Trophoblast cell (in vitro differentiated cells and primary cell): ENCODE data around the gene NCAM1.

Experiments used
- DNase-seq, 2 donors: peaks; one replicate each; pipeline ENCODE4 v3.0.0-alpha.2; 2016
- H2AFZ ChIP-seq: 2 replicates; pipeline ENCODE4 v1.6.1; 2013; ENCODE audit warnings: low read length, moderate library complexity, mild to moderate bottlenecking; ENCODE audit not compliant: insufficient read depth, poor library complexity
- H2AK5ac ChIP-seq: 2 replicates; pipeline ENCODE4 v1.6.1; 2013; ENCODE audit warnings: mild to moderate bottlenecking, low read length
- H2BK120ac ChIP-seq: 2 replicates; pipeline ENCODE4 v1.6.1; 2013; ENCODE audit warnings: low read length, mild to moderate bottlenecking, moderate library complexity; ENCODE audit not compliant: insufficient read depth, poor library complexity
- H2BK12ac ChIP-seq: 2 replicates; pipeline ENCODE4 v1.6.1; 2013; ENCODE audit warnings: mild to moderate bottlenecking, low read length, moderate library complexity
- H2BK5ac ChIP-seq: 2 replicates; pipeline ENCODE4 v1.6.1; 2013; ENCODE audit warnings: low read length, low read depth, moderate library complexity, mild to moderate bottlenecking; ENCODE audit not compliant: poor library complexity
- H3K14ac ChIP-seq: 2 replicates; pipeline ENCODE4 v1.6.1; 2013; ENCODE audit warnings: mild to moderate bottlenecking, low read length
- H3K18ac ChIP-seq: 2 replicates; pipeline ENCODE4 v1.6.1; 2013; ENCODE audit warnings: mild to moderate bottlenecking, low read length
- H3K23ac ChIP-seq: 2 replicates; pipeline ENCODE4 v1.6.1; 2013; ENCODE audit warnings: low read length
- H3K27ac ChIP-seq: 2 replicates; pipeline ENCODE4 v1.5.1; 2013; ENCODE audit warnings: low read depth, mild to moderate bottlenecking, inconsistent platforms, low read length, moderate library complexity
- H3K27me3 ChIP-seq: 2 replicates; pipeline ENCODE4 v1.6.1; 2013; ENCODE audit warnings: inconsistent platforms, mild to moderate bottlenecking, low read length, moderate library complexity; ENCODE audit not compliant: insufficient read depth
- H3K36me3 ChIP-seq, 2 experiments: 1 replicate in 1 of 2; 2 replicates in 1 of 2; pipeline ENCODE4 v1.6.1; 2013; ENCODE audit warnings: low read length in 2 of 2, mild to moderate bottlenecking in 2 of 2, moderate library complexity in 1 of 2; ENCODE audit not compliant: insufficient read depth in 2 of 2, control insufficient read depth in 1 of 2
- H3K4ac ChIP-seq: 2 replicates; pipeline ENCODE4 v1.6.1; 2013; ENCODE audit warnings: low read depth, mild to moderate bottlenecking, low read length, moderate library complexity
- H3K4me1 ChIP-seq, 2 experiments: 1 replicate in 1 of 2; 2 replicates in 1 of 2; pipeline ENCODE4 v1.6.1; 2013; ENCODE audit warnings: low read length in 2 of 2, mild to moderate bottlenecking in 2 of 2, moderate library complexity in 1 of 2; ENCODE audit not compliant: insufficient read depth in 2 of 2, control insufficient read depth in 1 of 2
- H3K4me2 ChIP-seq: 2 replicates; pipeline ENCODE4 v1.6.1; 2013; ENCODE audit warnings: inconsistent platforms, mild to moderate bottlenecking, low read length, moderate library complexity
- H3K4me3 ChIP-seq: 2 replicates; pipeline ENCODE4 v1.5.1; 2013; ENCODE audit warnings: mild to moderate bottlenecking, low read depth, low read length, inconsistent platforms
- H3K79me1 ChIP-seq: one replicate; pipeline ENCODE4 v1.6.1; 2013; ENCODE audit warnings: low read length
- H3K79me2 ChIP-seq: 2 replicates; pipeline ENCODE4 v1.6.1; 2013; ENCODE audit warnings: low read length, mild to moderate bottlenecking; ENCODE audit not compliant: control insufficient read depth, insufficient read depth, poor library complexity
- H3K9ac ChIP-seq: 2 replicates; pipeline ENCODE4 v1.6.1; 2013; ENCODE audit warnings: mild to moderate bottlenecking, low read length
- H3K9me3 ChIP-seq: 2 replicates; pipeline ENCODE4 v1.6.1; 2013; ENCODE audit warnings: low read depth, mild to moderate bottlenecking, control low read depth, inconsistent platforms, low read length; ENCODE audit not compliant: insufficient read depth
- H4K12ac ChIP-seq: 2 replicates; pipeline ENCODE4 v1.6.1; 2013; ENCODE audit warnings: low read depth, mild to moderate bottlenecking, low read length, moderate library complexity
- H4K8ac ChIP-seq: 2 replicates; pipeline ENCODE4 v1.6.1; 2013; ENCODE audit warnings: low read depth, mild to moderate bottlenecking, low read length, moderate library complexity
- H4K91ac ChIP-seq: one replicate; pipeline ENCODE4 v1.6.1; 2013; ENCODE audit warnings: low read depth, mild to moderate bottlenecking, low read length, moderate library complexity
- WGBS: extraction: QIAGEN DNeasy Blood & Tissue Kit; methylation state at CpG from one replicate; pipeline ENCODE4 v1.1.7; 2013; ENCODE audit warnings: missing lambda C conversion rate; ENCODE audit not compliant: insufficient read length, insufficient coverage; ENCODE audit errors: extremely low coverage; 5-methylcytosine and 5-hydroxymethylcytosine counted together

Gene NCAM1

DNA sequence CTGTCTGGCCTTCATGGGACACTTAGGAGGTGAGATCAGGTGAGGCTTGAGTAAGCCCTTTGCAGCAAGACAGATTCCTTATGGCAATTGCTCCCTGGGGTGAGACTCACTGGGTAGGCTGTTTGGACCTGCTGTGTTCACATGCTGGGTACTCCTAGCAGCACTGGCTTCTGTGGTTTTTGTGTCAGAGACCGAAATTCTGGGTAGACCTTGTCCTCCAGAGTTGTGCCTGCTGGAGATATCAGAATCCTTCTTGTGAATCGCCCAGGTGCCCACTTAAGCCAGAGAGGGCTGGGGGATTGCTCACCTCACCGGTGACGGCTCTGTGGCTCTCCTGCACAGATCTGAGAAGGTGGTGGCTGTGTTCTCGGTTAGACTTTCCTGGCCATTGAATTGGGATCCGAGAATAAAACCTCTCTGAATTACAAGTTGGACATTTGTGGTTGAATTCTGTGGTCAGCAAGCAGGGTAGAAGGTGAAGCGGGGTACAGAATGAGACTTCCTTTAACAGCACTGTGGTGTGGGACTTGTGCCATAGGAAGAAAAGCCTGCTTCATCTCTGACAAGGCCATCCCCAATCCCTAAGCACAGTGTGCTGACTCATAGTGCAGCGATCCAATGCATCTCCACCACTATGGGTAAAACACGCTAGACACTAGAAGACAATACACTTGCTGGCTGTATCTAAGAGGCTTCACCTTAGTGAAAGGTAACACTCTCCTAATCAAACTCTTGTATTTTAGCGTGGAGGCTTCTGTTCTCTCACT, 300.7 kb downstream of the NCAM1 start:
- Histone ChIP-seq H3K4me2 (no peak overlapping the region), H4K8ac (no peak overlapping the region), H3K79me2 (no peaks in the 10 kb centered on the region), H2AK5ac (no peak overlapping the region), H3K79me1 (no peaks in the 10 kb centered on the region), H3K9me3 (no peaks in the 10 kb centered on the region), H4K12ac (no peak overlapping the region), H3K27me3 (no peaks in the 10 kb centered on the region), H3K27ac (no peak overlapping the region), H3K9ac (no peak overlapping the region), H3K4me3 (no peak overlapping the region), H2AFZ (no peak overlapping the region), H3K23ac (no peak overlapping the region), H3K14ac (no peak overlapping the region), H3K18ac (no peak overlapping the region), H3K4me1 (no peaks in the 10 kb centered on the region), H2BK12ac (no peak overlapping the region), H3K4ac (no peak overlapping the region), H3K36me3 (no peaks in the 10 kb centered on the region), H2BK5ac (no peak overlapping the region), H2BK120ac (no peak overlapping the region), H4K91ac (no peak overlapping the region)
- WGBS: no CpG with 5 or more reads among the region's 10 CpGs
- DNase-seq: peak; percentile 42 to 71

DNA sequence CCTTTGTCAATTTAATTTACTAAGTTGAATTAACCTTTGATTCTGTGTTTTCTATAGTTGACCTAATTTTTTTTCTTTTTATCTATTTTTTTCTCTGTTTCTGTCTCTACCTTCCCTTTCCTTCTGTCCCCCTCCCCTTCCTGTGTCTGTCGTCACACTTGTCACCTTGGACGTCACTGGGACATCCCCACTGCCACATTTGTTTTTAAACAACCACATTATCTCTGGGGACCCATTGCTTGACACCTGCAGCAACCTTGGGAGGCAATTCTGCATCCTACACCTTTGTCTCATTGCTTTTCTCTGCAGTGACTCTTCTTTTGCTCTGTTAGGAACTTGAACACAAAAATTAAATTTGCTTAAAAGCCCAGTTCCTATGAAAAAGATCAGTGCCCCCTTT, 301.4 kb downstream of the NCAM1 start:
- Histone ChIP-seq H3K9ac (no peak overlapping the region), H4K12ac (no peak overlapping the region), H3K4me3 (no peak overlapping the region), H2BK5ac (no peak overlapping the region), H3K79me2 (no peaks in the 10 kb centered on the region), H3K9me3 (no peaks in the 10 kb centered on the region), H3K36me3 (no peaks in the 10 kb centered on the region), H4K91ac (no peak overlapping the region), H3K27me3 (no peaks in the 10 kb centered on the region), H3K14ac (no peak overlapping the region), H3K4me1 (no peaks in the 10 kb centered on the region), H3K18ac (no peak overlapping the region), H2BK120ac (no peak overlapping the region), H2AFZ (no peak overlapping the region), H3K27ac (no peak overlapping the region), H3K4me2 (no peak overlapping the region), H3K4ac (no peak overlapping the region), H3K79me1 (no peaks in the 10 kb centered on the region), H2AK5ac (no peak overlapping the region), H4K8ac (no peak overlapping the region), H3K23ac (no peak overlapping the region), H2BK12ac (no peak overlapping the region)
- DNase-seq: no peak
- no CpG with 5 or more reads among the region's 2 CpGs for WGBS

DNA sequence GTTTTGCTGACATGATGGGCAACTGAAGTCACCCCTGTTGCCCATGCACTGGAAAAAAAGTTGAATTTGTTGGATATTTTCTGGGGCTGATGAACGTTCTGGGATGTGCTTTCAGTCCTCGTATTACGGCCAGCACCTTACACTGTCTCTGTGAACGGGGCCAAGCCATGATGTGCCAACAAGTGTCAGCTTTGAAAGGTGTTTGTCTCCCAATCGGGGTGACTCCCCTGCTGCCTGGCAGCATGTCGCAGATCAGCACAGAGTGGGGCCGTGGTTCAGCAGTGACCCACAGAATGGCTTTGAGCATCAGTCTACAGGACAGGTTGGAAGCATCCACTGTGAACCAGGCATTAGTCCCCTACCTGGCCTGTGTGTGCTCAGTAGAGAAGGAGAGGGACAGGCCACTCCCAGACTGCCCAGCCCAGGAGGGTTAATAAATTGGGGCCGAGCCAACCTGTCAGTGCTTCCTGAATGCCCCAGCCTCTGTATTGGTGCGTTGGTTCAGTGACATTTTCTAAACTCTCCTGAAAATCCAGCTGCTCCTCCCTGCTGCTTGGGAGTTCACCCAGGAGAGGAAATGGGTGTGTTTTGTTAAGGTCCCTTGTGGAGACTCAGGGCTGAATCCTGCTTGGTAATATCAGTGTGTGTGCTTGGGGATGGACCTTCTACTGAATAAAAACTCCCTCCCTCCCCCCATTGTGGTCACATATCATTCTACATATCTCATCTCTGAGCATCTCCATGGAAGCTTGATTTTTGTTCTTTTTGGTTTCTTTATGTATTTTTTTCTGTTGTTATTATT, 302.4 kb downstream of the NCAM1 start:
- Histone ChIP-seq H3K4me1 (no peaks in the 10 kb centered on the region), H3K79me2 (no peaks in the 10 kb centered on the region), H3K18ac (no peak overlapping the region), H2AK5ac (no peak overlapping the region), H4K12ac (no peak overlapping the region), H3K14ac (no peak overlapping the region), H3K4me3 (no peak overlapping the region), H3K4me2 (no peak overlapping the region), H3K9ac (no peak overlapping the region), H4K8ac (no peak overlapping the region), H3K23ac (no peak overlapping the region), H3K27me3 (no peaks in the 10 kb centered on the region), H3K79me1 (no peaks in the 10 kb centered on the region), H3K9me3 (no peaks in the 10 kb centered on the region), H2BK120ac (no peak overlapping the region), H3K4ac (no peak overlapping the region), H3K27ac (no peak overlapping the region), H2BK12ac (no peak overlapping the region), H2AFZ (no peak overlapping the region), H2BK5ac (no peak overlapping the region), H3K36me3 (no peaks in the 10 kb centered on the region), H4K91ac (no peak overlapping the region)
- no peak for DNase-seq
- whole genome bisulfite sequencing: no CpG with 5 or more reads among the region's 9 CpGs

DNA sequence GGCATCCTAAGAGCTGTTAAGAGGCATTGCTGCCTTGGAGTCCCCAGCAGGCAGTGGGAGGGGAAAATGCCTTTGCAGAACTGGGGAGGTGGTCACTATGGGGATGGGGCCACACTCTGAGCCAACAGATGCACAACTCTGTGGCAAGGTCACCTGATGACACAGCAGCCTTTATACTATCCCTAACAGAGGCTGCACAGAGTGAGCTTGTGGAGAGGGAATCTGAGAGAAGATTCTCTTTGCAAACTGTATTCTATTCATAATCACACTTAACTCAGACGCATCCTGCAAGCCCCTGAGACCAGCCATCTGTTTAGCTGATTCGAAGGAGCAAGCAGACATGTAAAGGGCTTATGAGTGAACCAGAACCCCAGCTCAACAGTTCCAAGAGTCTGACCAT, 304.1 kb downstream of the NCAM1 start:
- H3K23ac ChIP-seq: no peak overlapping the region
- H3K27ac ChIP-seq: no peak overlapping the region
- H3K9me3 ChIP-seq: peaks cover 1% of the 10 kb centered on the region
- H4K12ac ChIP-seq: no peak overlapping the region
- no peak overlapping the region for H2AFZ ChIP-seq
- H2BK12ac ChIP-seq: no peak overlapping the region
- no peak overlapping the region for H2BK120ac ChIP-seq
- no peak overlapping the region for H3K9ac ChIP-seq
- H2AK5ac ChIP-seq: no peak overlapping the region
- H3K4ac ChIP-seq: no peak overlapping the region
- no peaks in the 10 kb centered on the region for H3K79me1 ChIP-seq
- no peaks in the 10 kb centered on the region for H3K4me1 ChIP-seq
- no CpG with 5 or more reads among the region's 2 CpGs for WGBS
- no peak overlapping the region for H4K91ac ChIP-seq
- H3K14ac ChIP-seq: no peak overlapping the region
- no peaks in the 10 kb centered on the region for H3K79me2 ChIP-seq
- no peak overlapping the region for H3K4me3 ChIP-seq
- no peaks in the 10 kb centered on the region for H3K27me3 ChIP-seq
- H3K18ac ChIP-seq: no peak overlapping the region
- H4K8ac ChIP-seq: no peak overlapping the region
- no peaks in the 10 kb centered on the region for H3K36me3 ChIP-seq
- DNase-seq: no peak
- H2BK5ac ChIP-seq: no peak overlapping the region
- H3K4me2 ChIP-seq: no peak overlapping the region
